Smooth muscle cell (in vitro differentiated cells): ENCODE data around the gene PKM. TPM values are rescaled to one million over a fixed set of nuclear protein-coding genes. Genes with fewer than 3 reads are reported as not detected.

Source experiments
- DNase-seq: peaks from one replicate; lab custom pipeline; 2025; ENCODE audit not compliant: unreplicated experiment; lab: John Stamatoyannopoulos, UW
- H2AFZ ChIP-seq: fragments of 200-600 bp; sonication (generic); 2 replicates; pipeline ENCODE4 v1.6.0; 2016; ENCODE audit warnings: antibody characterized with exemption, low read depth, mild to moderate bottlenecking
- H3F3A ChIP-seq: fragments of 200-600 bp; sonication (generic); 2 replicates; pipeline ENCODE4 v1.6.0; 2017; ENCODE audit warnings: antibody characterized with exemption, low read depth
- H3K27ac ChIP-seq: fragments of 200-600 bp; sonication (generic); 2 replicates; pipeline ENCODE4 v1.5.1; 2016; ENCODE audit warnings: low read depth, mild to moderate bottlenecking
- H3K27me3 ChIP-seq: fragments of 200-600 bp; sonication (generic); 2 replicates; pipeline ENCODE4 v1.6.1; 2016; ENCODE audit warnings: low read depth, mild to moderate bottlenecking
- H3K36me3 ChIP-seq: fragments of 200-600 bp; sonication (generic); 2 replicates; pipeline ENCODE4 v1.5.1; 2016; ENCODE audit warnings: low read depth
- H3K4me1 ChIP-seq: fragments of 200-600 bp; sonication (generic); 2 replicates; pipeline ENCODE4 v1.5.1; 2016; ENCODE audit warnings: low read depth
- H3K4me2 ChIP-seq: fragments of 200-600 bp; sonication (generic); 2 replicates; pipeline ENCODE4 v1.6.0; 2016; ENCODE audit warnings: mild to moderate bottlenecking
- H3K4me3 ChIP-seq: fragments of 200-600 bp; sonication (generic); 2 replicates; pipeline ENCODE4 v1.5.1; 2016; ENCODE audit warnings: mild to moderate bottlenecking
- H3K79me2 ChIP-seq: fragments of 200-600 bp; sonication (generic); 2 replicates; pipeline ENCODE4 v1.6.0; 2016; ENCODE audit warnings: low read depth, mild to moderate bottlenecking
- H3K9ac ChIP-seq: fragments of 200-600 bp; sonication (generic); 2 replicates; pipeline ENCODE4 v1.6.0; 2016; ENCODE audit warnings: low read depth
- H3K9me3 ChIP-seq: fragments of 200-600 bp; sonication (generic); replicated peaks from 2 replicates; pipeline ENCODE4 v1.5.1; 2016; ENCODE audit warnings: low read depth
- H4K20me1 ChIP-seq: fragments of 200-600 bp; sonication (generic); 2 replicates; pipeline ENCODE4 v1.6.0; 2016; ENCODE audit warnings: low read depth
- WGBS: methylation state at CpG from one replicate; pipeline ENCODE4 v1.1.7; 2016; ENCODE audit warnings: low lambda C conversion rate; 5-methylcytosine and 5-hydroxymethylcytosine counted together
- polyA plus RNA-seq: library from polyadenylated mRNA; unstranded; fragments of >200 nt; fragmentation: Nextera tagmentation; extraction: Ambion mirVana; gene quantifications from 2 replicates; pipeline ENCODE4 v1.2.1, GENCODE V29; 2016
- total RNA-seq: library from RNA; depleted of rRNA; stranded (reverse); fragments of >200 nt; gene quantifications from 2 replicates; pipeline ENCODE4 v1.2.3, GENCODE V29; 2014
- TF ChIP-seq, protein P1 (sequence below): fragments of 200-600 bp; sonication (generic); IDR thresholded peaks from 2 replicates; pipeline ENCODE4 v1.5.1; 2017; ENCODE audit warnings: borderline replicate concordance, mild to moderate bottlenecking, antibody characterized with exemption; ENCODE audit not compliant: insufficient read depth, poor library complexity, severe bottlenecking

Gene PKM
- total and polyA plus RNA-seq, 2 experiments from 2014 or later = 1,125 to 1,598 TPM

GRCh38 chr15:72200395-72201237, 30.4 kb downstream of the PKM start:
- Histone ChIP-seq H3K9ac (no peak overlapping the region), H3K27ac (peak overlapping the region; percentile 11), H3K4me2 (no peak overlapping the region), H3K4me1 (no peaks in the 10 kb centered on the region), H3K36me3 (peaks cover 39% of the 10 kb centered on the region), H3K4me3 (no peak overlapping the region), H3F3A (peaks cover 65% of the 10 kb centered on the region), H2AFZ (no peak overlapping the region), H3K9me3 (no peaks in the 10 kb centered on the region), H3K79me2 (peaks cover 6% of the 10 kb centered on the region), H4K20me1 (peaks cover 78% of the 10 kb centered on the region), H3K27me3 (no peaks in the 10 kb centered on the region)
- no peak for DNase-seq
- TF ChIP-seq, protein P1, sequence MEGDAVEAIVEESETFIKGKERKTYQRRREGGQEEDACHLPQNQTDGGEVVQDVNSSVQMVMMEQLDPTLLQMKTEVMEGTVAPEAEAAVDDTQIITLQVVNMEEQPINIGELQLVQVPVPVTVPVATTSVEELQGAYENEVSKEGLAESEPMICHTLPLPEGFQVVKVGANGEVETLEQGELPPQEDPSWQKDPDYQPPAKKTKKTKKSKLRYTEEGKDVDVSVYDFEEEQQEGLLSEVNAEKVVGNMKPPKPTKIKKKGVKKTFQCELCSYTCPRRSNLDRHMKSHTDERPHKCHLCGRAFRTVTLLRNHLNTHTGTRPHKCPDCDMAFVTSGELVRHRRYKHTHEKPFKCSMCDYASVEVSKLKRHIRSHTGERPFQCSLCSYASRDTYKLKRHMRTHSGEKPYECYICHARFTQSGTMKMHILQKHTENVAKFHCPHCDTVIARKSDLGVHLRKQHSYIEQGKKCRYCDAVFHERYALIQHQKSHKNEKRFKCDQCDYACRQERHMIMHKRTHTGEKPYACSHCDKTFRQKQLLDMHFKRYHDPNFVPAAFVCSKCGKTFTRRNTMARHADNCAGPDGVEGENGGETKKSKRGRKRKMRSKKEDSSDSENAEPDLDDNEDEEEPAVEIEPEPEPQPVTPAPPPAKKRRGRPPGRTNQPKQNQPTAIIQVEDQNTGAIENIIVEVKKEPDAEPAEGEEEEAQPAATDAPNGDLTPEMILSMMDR = no peak
- 96% methylated on average over 15 of the region's 15 CpGs for WGBS

DNA sequence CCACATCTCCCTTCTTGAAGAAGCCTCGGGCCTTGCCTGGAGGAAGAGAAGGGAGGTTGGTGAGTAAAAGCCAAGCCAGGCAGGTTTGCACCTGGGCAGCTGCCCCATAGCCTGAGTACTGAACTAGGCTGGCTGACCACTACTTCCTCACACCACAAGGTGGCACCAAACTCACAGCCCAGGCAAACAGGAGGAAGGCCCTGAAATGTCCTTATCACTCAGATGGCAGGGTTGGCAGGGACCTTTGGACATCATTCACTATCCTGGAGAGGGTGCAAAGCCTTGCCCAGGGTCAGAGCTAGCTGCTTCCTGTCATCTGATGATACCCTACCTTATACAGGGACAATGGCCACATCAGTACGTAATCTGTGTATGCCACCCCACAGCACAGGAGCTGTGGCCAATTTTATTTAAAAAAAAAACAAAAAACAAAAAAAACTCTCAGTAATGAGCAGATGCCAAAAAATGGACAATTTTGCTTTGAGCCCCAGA, 31.2 kb downstream of the PKM start:
- H3K27me3 ChIP-seq = no peaks in the 10 kb centered on the region
- peaks cover 70% of the 10 kb centered on the region for H4K20me1 ChIP-seq
- H2AFZ ChIP-seq = no peak overlapping the region
- no peak overlapping the region for H3K9ac ChIP-seq
- TF ChIP-seq, protein P1 = peak; percentile 78
- H3K4me3 ChIP-seq = no peak overlapping the region
- no peak for DNase-seq
- WGBS = 87% methylated on average over 2 of the region's 2 CpGs
- H3K4me1 ChIP-seq = no peaks in the 10 kb centered on the region
- peaks cover 33% of the 10 kb centered on the region for H3K36me3 ChIP-seq
- H3K4me2 ChIP-seq = no peak overlapping the region
- no peak overlapping the region for H3K27ac ChIP-seq
- H3K9me3 ChIP-seq = no peaks in the 10 kb centered on the region
- peaks cover 59% of the 10 kb centered on the region for H3F3A ChIP-seq
- H3K79me2 ChIP-seq = peaks cover 6% of the 10 kb centered on the region

GRCh38 chr15:72199205-72199515, 31.8 kb downstream of the PKM start:
- Histone ChIP-seq H3K79me2 (peaks cover 6% of the 10 kb centered on the region), H3K4me1 (no peaks in the 10 kb centered on the region), H3K27me3 (no peaks in the 10 kb centered on the region), H3K9ac (no peak overlapping the region), H3K27ac (no peak overlapping the region), H3F3A (peaks cover 56% of the 10 kb centered on the region), H3K36me3 (peaks cover 27% of the 10 kb centered on the region), H4K20me1 (peaks cover 64% of the 10 kb centered on the region), H3K4me3 (no peak overlapping the region), H3K4me2 (no peak overlapping the region), H2AFZ (no peak overlapping the region), H3K9me3 (no peaks in the 10 kb centered on the region)
- TF ChIP-seq, protein P1 = no peak
- no peak for DNase-seq
- WGBS = 100% methylated on average over 2 of the region's 2 CpGs
